ENCODE data around the gene SKI.

- TF ChIP-seq CTCF (IDR thresholded peaks at IDR 0.05; ENCODE audit: low read length) (no peak), EZH2 (optimal IDR thresholded peaks at IDR 0.05; ENCODE audit: low read depth, low read length) (no peak), EZH2phosphoT487 (IDR thresholded peaks at IDR 0.05; ENCODE audit: low read length) (no peak)
These were observed 38.3 kb downstream of the SKI start for GRCh38 chr1:2266301-2266975.

All from MM.1S (cell line).